Ishikawa (cell line): ENCODE results near the gene GTF3C5.

Experiments
- CEBPB ChIP-seq: IDR thresholded peaks from 2 replicates; pipeline ENCODE4 v1.6.1; 2012
- CREB1 ChIP-seq: IDR thresholded peaks from 2 replicates; pipeline ENCODE4 v1.6.1; 2012; ENCODE audit warnings: low read depth
- EGR1 ChIP-seq: IDR thresholded peaks from 2 replicates; pipeline ENCODE4 v1.6.1; 2012
- EP300 ChIP-seq: IDR thresholded peaks from 2 replicates; pipeline ENCODE4 v1.6.1; 2012; ENCODE audit warnings: borderline replicate concordance
- FOXM1 ChIP-seq: IDR thresholded peaks from 2 replicates; pipeline ENCODE4 v1.6.1; 2012; ENCODE audit warnings: low read depth, borderline replicate concordance
- MAX ChIP-seq: IDR thresholded peaks from 2 replicates; pipeline ENCODE4 v1.6.1; 2012
- NFIC ChIP-seq: IDR thresholded peaks from 2 replicates; pipeline ENCODE4 v1.6.1; 2012
- RAD21 ChIP-seq: IDR thresholded peaks from 2 replicates; pipeline ENCODE4 v1.6.1; 2012; ENCODE audit warnings: low read depth
- REST ChIP-seq: IDR thresholded peaks from 2 replicates; pipeline ENCODE4 v1.6.1; 2012; ENCODE audit warnings: low read depth, mild to moderate bottlenecking
- TAF1 ChIP-seq: IDR thresholded peaks from 2 replicates; pipeline ENCODE4 v1.6.1; 2012; ENCODE audit warnings: low read depth, mild to moderate bottlenecking
- TCF12 ChIP-seq: IDR thresholded peaks from 2 replicates; pipeline ENCODE4 v1.6.1; 2012; ENCODE audit warnings: low read depth
- TEAD4 ChIP-seq: IDR thresholded peaks from 2 replicates; pipeline ENCODE4 v1.6.1; 2012
- USF1 ChIP-seq: IDR thresholded peaks from 2 replicates; pipeline ENCODE4 v1.6.1; 2012
- YY1 ChIP-seq: IDR thresholded peaks from 2 replicates; pipeline ENCODE4 v1.6.1; 2012; ENCODE audit warnings: low read depth
- ZBTB7A ChIP-seq: IDR thresholded peaks from 2 replicates; pipeline ENCODE4 v1.6.1; 2012; ENCODE audit warnings: low read depth

The GTF3C5 gene

GRCh38 chr9:133094842-133095393 lies 64.1 kb downstream of the GTF3C5 start:
- TF ChIP-seq MAX (no peak), ZBTB7A (no peak), REST (no peak), TEAD4 (no peak), CEBPB (no peak), NFIC (no peak), EP300 (no peak), USF1 (no peak), CREB1 (no peak), YY1 (no peak), EGR1 (no peak)

GRCh38 chr9:133098104-133098754 lies 67.4 kb downstream of the GTF3C5 start:
- TF ChIP-seq EP300 = no peak
- no peak for TF ChIP-seq YY1
- TF ChIP-seq TAF1 = no peak
- TF ChIP-seq TCF12 = no peak
- no peak for TF ChIP-seq ZBTB7A
- no peak for TF ChIP-seq TEAD4

- TF ChIP-seq CREB1 (no peak), TCF12 (no peak), EP300 (no peak), CEBPB (no peak), NFIC (no peak), TEAD4 (no peak), RAD21 (no peak)
Measured at GRCh38 chr9:133098871-133099270, 68.1 kb downstream of the GTF3C5 start.

- no peak for TF ChIP-seq EP300
- TF ChIP-seq REST = no peak
- no peak for TF ChIP-seq CEBPB
- no peak for TF ChIP-seq CREB1
- TF ChIP-seq TCF12 = no peak
- TF ChIP-seq MAX = no peak
- TF ChIP-seq TEAD4 = no peak
- no peak for TF ChIP-seq EGR1
- no peak for TF ChIP-seq YY1
Measured at GRCh38 chr9:133099726-133100505, 69.1 kb downstream of the GTF3C5 start.

- TF ChIP-seq REST (no peak), TCF12 (no peak), TAF1 (no peak), FOXM1 (no peak), USF1 (no peak), CREB1 (no peak), TEAD4 (no peak), RAD21 (no peak), EP300 (no peak), NFIC (no peak), EGR1 (no peak), CEBPB (no peak), ZBTB7A (no peak), YY1 (no peak)
Measured at GRCh38 chr9:133100506-133101355, 69.9 kb downstream of the GTF3C5 start.
